Lung microvascular endothelial cell (primary cell): Measurements from ENCODE around the gene CIBAR2. TPM values are rescaled to one million over a fixed set of nuclear protein-coding genes. Genes with fewer than 3 reads are reported as not detected.
"Not testable (repeated sequence)": the region's sequence is repeated elsewhere in the genome, so short reads cannot be mapped to it uniquely, and the experiment has no call there.

Experiments
- DNase-seq, 2 donors: peaks; one replicate each; pipeline versions ENCODE4 v3.0.0 to v3.0.0-alpha.2; 2010; ENCODE audit warnings: low read depth in 2 of 2
- total RNA-seq: library from RNA; depleted of rRNA; stranded (reverse); fragments of >200 nt; gene quantifications from 2 replicates; pipeline ENCODE4 v1.2.1, GENCODE V29; 2014

Gene CIBAR2
- total RNA-seq, 1 donor from 2014 or later = not detected

DNA sequence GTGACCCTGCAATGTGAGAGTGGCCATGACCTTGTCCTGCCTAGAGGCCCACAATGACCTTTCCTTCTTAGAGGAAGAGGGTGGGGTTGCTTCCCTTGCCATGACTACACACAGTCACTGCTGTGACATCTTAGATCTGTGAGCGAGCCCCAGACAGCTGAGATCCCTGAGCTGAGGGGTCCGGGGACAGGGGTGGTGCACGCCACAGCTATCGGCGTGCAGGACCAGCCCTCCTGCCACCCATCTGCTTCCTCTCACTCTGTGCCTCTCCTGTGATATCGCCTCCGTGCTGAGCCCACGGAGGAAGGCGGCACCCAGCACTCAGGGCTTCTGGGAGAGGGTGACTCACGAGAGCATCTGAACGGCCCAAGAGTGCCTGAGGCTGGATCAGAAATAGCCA lies 49.4 kb downstream of the CIBAR2 start:
- no peak for DNase-seq

GRCh38 chr16:85062323-85062722 lies 49.9 kb downstream of the CIBAR2 start:
- DNase-seq = no peak

DNA sequence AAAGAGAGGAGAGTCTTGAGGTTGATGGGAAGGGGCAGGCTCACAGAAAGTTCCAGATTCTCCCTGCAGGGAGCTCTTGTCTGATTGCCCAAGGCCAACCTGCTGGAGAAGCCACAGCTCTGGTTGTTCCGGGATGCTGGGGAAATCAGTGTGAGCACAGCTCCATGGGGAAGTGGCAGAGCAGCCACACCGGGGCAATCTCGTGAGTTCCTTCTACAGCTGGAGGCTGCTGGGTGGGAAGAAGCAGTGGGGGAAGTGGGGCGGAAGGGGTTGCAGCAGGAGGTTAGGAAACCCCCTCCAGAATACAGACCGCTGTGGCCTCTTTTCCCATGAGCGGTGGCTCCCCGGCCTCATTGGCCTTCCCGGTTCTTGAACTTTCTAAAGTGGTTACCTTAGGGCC lies 50.7 kb downstream of the CIBAR2 start:
- DNase-seq = no peak

GRCh38 chr16:85058909-85059308 lies 53.4 kb downstream of the CIBAR2 start:
- no peak for DNase-seq

DNA sequence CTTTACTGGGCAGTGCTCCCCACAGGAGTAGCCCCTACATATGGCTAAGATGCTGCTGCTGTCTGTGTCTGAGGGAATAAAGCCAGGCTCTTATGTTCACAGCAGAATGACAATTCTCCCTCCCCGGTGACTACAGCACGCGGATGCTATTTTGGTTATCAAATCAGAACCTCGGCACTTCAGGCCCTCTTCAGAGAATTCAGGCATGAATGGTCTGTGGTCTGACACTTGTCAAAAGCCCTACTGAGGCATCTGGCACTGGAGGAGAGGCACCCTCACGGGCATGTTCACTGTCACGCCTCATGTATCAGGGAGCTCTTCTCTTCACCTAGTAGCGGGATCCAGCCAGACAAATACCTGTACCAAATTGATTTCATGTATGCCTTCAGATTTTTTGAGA lies 54.3 kb downstream of the CIBAR2 start:
- no peak for DNase-seq

DNA sequence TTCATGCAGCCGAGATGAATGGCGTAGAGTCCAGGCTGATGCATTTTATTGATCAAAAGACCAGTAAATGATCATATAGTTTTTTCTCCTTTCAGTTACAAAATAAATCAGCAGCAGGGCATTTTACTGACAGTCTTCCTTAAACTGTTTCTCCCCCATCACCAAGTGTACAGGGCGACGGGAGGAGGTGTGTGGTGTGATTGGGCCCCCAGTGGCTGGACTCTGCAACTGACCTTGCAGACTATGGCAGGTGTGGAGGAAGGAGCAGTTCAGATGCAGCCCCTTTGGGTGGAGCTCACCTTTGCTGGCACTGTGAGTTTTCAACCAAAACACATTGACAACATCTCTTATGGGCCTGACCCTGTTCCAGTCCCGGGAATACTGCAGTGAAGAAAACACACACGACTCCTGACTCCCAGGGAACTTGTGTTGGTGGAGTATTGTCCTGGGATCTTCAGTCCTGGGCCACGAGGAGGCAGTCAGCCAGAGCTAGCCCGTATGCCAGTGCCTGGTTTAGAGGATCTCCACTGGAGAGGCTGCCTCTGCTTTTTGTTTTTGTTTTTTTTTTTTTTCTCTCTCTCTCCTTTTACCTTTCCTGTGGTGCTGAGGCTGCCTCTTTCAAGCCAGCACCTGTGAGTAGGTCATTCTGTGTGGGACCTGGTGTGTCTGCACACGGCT lies 54.9 kb downstream of the CIBAR2 start:
- no peak for DNase-seq

- DNase-seq = peak; percentile 22 to 74
Measured at GRCh38 chr16:85056211-85056748, 56.0 kb downstream of the CIBAR2 start.

- DNase-seq = peak; percentile 24 to 73
Measured at GRCh38 chr16:85055493-85056210, 56.6 kb downstream of the CIBAR2 start.

DNA sequence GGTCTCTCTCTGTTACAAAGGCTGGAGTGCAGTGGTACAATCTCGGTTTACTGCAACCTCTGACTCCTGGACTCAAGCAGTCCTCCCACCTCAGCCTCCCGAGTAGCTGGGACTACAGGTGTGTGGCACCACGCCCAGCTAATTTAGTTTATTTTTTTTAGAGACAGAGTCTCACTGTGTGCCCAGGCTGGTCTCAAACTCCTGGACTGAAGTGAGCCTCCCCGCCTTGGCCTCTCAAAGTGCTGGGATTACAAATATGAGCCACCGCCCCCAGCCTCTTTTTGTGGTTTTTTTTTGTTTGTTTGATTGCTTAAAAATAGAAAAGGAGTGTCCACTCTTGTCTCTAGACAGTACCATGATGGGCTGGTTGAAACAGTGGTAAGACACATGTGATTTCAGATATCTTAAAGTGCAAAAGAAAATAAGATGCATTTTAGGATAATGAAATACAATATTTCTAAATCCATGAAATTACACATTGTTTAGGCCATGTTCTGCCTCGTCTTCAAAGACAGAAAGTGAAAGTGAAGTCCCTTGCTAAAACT lies 57.3 kb downstream of the CIBAR2 start:
- DNase-seq = peak in 1 of 2 donors; percentile 59

DNA sequence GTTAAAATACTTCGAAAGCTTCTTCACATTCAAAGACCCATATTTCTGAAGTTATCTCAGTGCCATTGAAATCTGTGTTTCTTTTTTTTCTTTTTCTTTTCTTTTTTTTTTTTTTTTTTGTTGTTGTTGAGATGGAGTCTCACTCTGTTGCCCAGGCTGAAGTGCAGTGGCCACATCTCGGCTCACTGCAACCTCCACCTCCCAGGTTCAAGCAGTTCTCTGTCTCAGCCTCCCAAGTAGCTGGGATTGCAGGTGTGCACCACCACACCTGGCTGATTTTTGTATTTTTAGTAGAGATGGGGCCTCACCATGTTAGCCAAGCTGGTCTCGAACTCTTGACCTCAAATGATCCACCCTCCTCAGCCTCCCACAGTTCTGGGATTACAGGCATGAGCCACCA lies 58.0 kb downstream of the CIBAR2 start:
- DNase-seq = not testable (repeated sequence)

DNA sequence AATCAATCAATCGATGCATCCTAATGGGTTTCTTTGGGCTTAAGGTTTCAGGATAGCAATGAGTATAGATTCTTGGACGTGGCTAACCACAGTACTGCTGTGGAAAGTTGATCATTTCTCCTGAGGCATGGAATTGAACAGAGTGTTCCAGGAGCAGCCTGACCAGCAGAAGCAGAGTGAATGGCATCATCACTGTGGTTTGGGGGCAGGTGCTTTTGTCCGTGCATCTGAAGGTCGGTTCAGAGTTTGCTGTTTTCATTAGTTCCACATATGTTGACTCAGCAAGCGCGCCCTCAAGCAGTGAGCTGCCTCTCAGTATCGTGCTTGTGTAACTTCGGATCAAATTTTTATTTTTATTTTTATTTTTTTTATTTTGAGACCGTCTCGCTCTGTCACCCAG lies 59.7 kb downstream of the CIBAR2 start:
- DNase-seq = no peak

DNA sequence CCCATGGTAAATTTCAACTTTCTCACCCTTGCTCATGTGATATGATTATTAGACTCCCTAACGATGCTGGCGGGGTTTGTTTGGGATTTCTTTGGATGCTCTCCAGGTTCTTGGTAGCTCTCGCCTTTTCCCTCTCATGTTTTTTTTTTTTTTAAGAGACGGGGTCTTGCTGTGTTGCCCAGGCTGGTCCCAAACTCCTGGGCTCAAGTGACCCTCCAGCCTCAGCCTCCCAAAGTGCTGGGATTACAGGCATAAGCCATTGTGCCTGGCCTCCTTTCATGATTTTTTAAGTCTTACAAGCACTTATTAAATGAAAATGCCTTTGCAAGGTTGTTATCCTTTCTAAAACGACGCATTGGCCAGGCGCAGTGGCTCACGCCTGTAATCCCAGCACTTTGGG lies 60.6 kb downstream of the CIBAR2 start:
- DNase-seq = no peak

- no peak for DNase-seq
Measured at GRCh38 chr16:85051067-85051581, 61.1 kb downstream of the CIBAR2 start.

GRCh38 chr16:85049706-85050305 lies 62.5 kb downstream of the CIBAR2 start:
- DNase-seq = no peak

DNA sequence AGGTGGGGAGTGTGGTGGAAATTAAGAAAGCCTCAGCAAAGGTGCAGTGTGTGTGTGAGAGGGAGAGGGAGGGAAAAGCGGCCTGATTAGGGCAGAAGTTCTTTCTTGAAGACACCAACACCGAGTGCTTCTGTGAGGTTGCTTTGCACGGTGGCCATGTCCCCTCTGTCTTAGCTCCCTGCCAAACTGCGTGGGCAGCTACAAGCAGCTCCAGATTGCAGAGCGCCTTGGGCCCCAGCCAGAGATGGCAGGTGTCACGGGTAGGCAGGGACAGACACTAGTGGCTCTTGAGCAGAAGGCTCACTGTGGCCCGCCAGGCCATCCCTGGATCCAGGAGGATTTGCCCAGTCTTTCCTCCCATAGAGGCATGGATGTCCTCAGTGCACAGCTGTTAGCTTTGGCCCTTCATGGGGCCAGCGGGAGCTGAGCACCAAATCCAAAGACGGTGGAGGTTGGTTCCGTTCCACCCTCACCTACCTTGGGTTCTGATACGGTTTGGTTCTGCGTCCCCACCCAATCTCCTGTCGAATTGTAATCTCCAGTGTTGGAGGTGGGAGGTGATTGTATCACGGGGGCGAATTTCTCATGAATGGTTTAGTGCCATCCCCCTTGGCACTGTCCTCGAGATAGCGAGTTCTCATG lies 63.2 kb downstream of the CIBAR2 start:
- no peak for DNase-seq

Other genes with a start within 250 kb of the CIBAR2 start
- 27.7 and 32.9 TPM in 2 replicates for gene ZDHHC7, start 100.9 kb downstream of the CIBAR2 start, total RNA-seq
- 14.4 and 20.8 TPM in 2 replicates for gene KIAA0513, start 84.7 kb downstream of the CIBAR2 start, total RNA-seq